Thymus (tissue), 11 donors: Measurements from ENCODE around the gene TSKU. TPM values are rescaled to one million over a fixed set of nuclear protein-coding genes. Genes with fewer than 3 reads are reported as not detected.
"Not testable (repeated sequence)": the region's sequence is repeated elsewhere in the genome, so short reads cannot be mapped to it uniquely, and the experiment has no call there.

Source experiments
- DNase-seq, 9 donors: peaks; one replicate each; pipeline ENCODE4 v3.0.0-alpha.2; 2013; ENCODE audit warnings: low spot score in 9 of 9, low read depth in 6 of 9, missing footprints in 1 of 9
- H3K27ac ChIP-seq, 2 donors: one replicate each; pipeline ENCODE4 v1.5.1; 2013; ENCODE audit warnings: control low read depth in 1 of 2, low read depth in 1 of 2, low read length in 1 of 2, mild to moderate bottlenecking in 1 of 2, moderate library complexity in 1 of 2
- H3K27me3 ChIP-seq, 2 donors: one replicate each; pipeline ENCODE4 v1.5.1; 2013; ENCODE audit warnings: low read length in 1 of 2; ENCODE audit not compliant: control insufficient read depth in 2 of 2, insufficient read depth in 1 of 2
- H3K36me3 ChIP-seq, 2 donors: one replicate each; pipeline ENCODE4 v1.5.1; 2013; ENCODE audit warnings: low read length in 1 of 2, mild to moderate bottlenecking in 1 of 2, moderate library complexity in 1 of 2; ENCODE audit not compliant: control insufficient read depth in 2 of 2, insufficient read depth in 2 of 2
- H3K4me1 ChIP-seq, 2 donors: one replicate each; pipeline ENCODE4 v1.5.1; 2013; ENCODE audit warnings: low read length in 2 of 2; ENCODE audit not compliant: control insufficient read depth in 2 of 2, insufficient read depth in 2 of 2
- H3K4me3 ChIP-seq, 2 donors: one replicate each; pipeline ENCODE4 v1.5.1; 2013; ENCODE audit warnings: low read length in 2 of 2, control low read depth in 1 of 2, mild to moderate bottlenecking in 1 of 2
- H3K9me3 ChIP-seq, 2 donors: one replicate each; pipeline ENCODE4 v1.5.1; 2013; ENCODE audit warnings: low read length in 1 of 2, mild to moderate bottlenecking in 1 of 2; ENCODE audit not compliant: control insufficient read depth in 2 of 2, insufficient read depth in 1 of 2
- WGBS: extraction: QIAGEN DNeasy Blood & Tissue Kit; methylation state at CpG from one replicate; pipeline ENCODE4 v1.1.7; 2013; 5-methylcytosine and 5-hydroxymethylcytosine counted together
- polyA plus RNA-seq: library from polyadenylated mRNA; stranded (reverse); fragments of 200-250 nt; gene quantifications from one replicate; pipeline ENCODE4 v1.2.3, GENCODE V29; 2013
- total RNA-seq: library from RNA; stranded (reverse); fragments of 120-200 nt; gene quantifications from one replicate; pipeline ENCODE4 v1.2.4, GENCODE V29; 2013
- donor health status: healthy.

TSKU gene
- total and polyA plus RNA-seq, 2 donors: 2.9 to 11.8 TPM

DNA sequence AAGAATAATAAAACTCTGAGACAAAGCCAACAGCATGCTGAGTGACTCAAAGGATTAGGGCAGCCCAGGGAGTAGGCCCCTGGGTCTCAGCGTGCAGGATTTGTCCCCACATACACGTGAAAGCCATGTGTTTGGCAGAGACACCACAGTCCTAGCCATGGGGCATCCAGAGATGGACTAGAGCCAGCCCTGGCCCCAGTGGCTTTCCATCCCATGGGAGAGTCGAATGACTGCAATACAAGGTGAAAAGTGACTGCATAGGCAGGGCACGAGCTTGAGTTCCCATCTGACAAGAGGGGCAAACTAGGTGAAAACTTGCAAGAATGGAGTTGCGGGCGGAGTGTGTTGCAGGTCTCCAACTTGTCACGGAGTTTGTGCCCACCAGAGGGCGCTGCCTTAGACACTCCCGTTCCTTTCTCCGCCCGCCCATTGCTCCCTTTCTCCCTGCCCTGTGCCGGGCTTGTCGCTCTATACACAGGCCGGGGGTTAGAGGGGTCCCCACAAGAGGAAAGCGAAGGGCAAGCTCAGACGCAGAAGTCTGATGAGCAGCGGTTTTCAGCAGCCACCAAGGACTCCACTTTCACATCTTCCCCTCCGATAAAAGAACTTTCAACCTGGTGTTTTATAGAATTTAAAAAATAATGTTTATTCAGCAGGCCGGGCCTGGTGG lies 24.2 kb downstream of the TSKU start:
- H3K4me1 ChIP-seq: peaks cover 7 to 26% of the 10 kb centered on the region in 2 donors
- H3K27me3 ChIP-seq: peaks cover 0 to 21% of the 10 kb centered on the region in 2 donors
- 25% methylated on average over 19 of the region's 19 CpGs for WGBS
- no peaks in the 10 kb centered on the region for H3K9me3 ChIP-seq
- no peaks in the 10 kb centered on the region for H3K36me3 ChIP-seq
- no peak overlapping the region for H3K27ac ChIP-seq
- peak in 8 of 9 donors; percentile 31 to 76 (median 55) for DNase-seq
- no peak overlapping the region for H3K4me3 ChIP-seq

DNA sequence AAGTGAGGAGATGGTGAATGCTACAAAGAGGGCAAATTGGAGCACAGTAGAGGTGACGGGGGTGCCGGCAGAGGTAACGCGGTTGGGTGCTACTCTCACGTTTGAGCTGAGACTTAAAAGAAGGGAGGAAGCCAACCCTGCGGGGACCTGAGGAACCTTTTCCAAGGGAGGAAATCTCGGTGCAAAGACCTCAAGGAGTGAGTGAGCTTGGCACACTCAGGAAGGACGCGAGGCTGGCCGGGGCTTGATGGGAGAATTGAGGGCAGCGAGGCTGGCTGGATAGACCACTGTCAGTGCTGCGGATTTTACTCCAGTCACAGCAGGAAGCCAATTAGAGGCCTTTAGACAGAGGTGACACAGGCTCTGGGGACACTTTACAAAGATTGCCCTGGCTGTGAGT lies 25.0 kb downstream of the TSKU start:
- Histone ChIP-seq H3K9me3 (no peaks in the 10 kb centered on the region), H3K36me3 (no peaks in the 10 kb centered on the region), H3K27ac (no peak overlapping the region), H3K4me3 (no peak overlapping the region), H3K27me3 (peaks cover 0 to 18% of the 10 kb centered on the region in 2 donors), H3K4me1 (peaks cover 7 to 22% of the 10 kb centered on the region in 2 donors)
- no peak for DNase-seq
- WGBS: 96% methylated on average over 12 of the region's 12 CpGs

DNA sequence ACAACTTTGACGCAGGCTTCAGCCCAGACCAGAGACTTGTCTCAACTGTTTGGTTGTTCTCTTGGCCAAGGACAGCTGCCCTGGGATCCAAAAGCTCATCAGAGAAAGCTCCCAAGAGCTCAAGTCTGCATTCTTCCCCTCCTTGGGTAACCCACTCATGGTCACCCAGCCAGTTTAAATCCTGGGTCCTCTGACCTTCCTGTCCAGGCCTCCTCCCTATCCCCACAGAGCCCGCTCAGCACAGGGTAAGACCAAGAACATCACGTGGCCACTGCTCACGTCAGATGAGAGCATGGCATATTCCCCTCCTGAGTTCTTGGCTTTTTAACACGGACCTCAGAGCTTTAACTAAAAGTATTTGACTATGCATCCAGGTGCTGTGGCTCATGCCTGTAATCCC lies 25.8 kb downstream of the TSKU start:
- Histone ChIP-seq H3K4me3 (no peak overlapping the region), H3K27ac (no peak overlapping the region), H3K4me1 (peaks cover 5 to 14% of the 10 kb centered on the region in 2 donors), H3K9me3 (no peaks in the 10 kb centered on the region), H3K27me3 (peaks cover 0 to 18% of the 10 kb centered on the region in 2 donors), H3K36me3 (no peaks in the 10 kb centered on the region)
- WGBS: 94% methylated on average over 5 of the region's 5 CpGs
- no peak for DNase-seq

DNA sequence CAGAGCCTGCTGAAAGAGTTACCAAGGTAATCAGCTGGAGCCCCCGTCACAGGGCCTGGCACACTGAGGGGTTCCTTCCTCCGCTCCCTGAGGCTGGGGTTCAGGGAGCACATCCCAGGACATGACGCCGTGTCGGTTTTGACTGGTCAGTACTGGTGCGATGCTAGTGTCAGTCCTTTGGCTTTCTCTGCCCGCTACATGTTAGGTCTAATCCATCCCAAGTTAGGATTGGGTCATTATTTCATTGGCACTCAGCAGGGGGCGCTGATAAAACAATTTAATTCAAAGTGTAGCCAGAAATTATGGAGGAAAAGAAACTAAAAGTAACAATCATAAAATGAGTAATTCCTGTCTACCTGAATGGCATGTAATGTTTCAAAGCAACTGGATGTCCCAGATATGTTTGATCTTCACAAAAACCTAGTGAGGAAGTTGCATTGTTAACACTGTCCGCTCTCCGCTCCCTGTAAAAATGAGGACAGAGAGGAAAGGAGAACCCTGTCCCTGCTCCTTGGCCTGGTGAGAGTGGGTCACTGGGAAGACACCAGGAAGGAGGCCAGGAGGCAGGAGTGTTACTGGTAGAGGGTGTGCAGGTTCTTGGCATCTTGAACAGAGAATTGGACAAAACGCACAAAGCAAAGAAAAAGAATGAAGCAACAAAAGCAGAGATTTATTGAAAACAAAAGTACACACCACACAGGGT lies 27.1 kb downstream of the TSKU start:
- peaks cover 0 to 5% of the 10 kb centered on the region in 2 donors for H3K9me3 ChIP-seq
- 83% methylated on average over 11 of the region's 11 CpGs for WGBS
- H3K27ac ChIP-seq: no peak overlapping the region
- no peak overlapping the region for H3K4me3 ChIP-seq
- DNase-seq: peak in 1 of 9 donors; percentile 33
- no peaks in the 10 kb centered on the region for H3K36me3 ChIP-seq
- peaks cover 3 to 5% of the 10 kb centered on the region in 2 donors for H3K4me1 ChIP-seq
- H3K27me3 ChIP-seq: peaks cover 0 to 17% of the 10 kb centered on the region in 2 donors

DNA sequence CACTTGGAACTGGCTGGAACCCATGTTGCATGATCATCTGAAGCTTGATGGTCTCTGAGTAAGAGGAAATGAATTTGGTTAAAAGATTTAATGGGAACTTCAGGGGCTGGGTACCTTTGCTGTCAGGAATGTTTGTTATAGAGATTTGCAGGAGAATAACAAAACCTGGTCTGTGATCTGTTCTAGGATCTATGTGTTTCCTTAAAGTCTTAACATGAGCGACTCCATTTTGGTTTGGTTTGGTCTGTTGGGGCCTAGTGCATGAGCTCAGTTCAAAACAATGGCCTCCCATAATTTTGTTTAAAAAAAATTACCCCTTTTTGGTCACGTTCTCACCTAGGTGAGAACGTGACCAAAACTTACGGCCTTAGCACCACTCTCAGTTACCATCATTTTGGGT lies 28.1 kb downstream of the TSKU start:
- peaks cover 0 to 3% of the 10 kb centered on the region in 2 donors for H3K4me1 ChIP-seq
- 98% methylated on average over 4 of the region's 4 CpGs for WGBS
- no peak overlapping the region for H3K27ac ChIP-seq
- H3K36me3 ChIP-seq: no peaks in the 10 kb centered on the region
- no peak for DNase-seq
- peaks cover 0 to 11% of the 10 kb centered on the region in 2 donors for H3K27me3 ChIP-seq
- H3K4me3 ChIP-seq: no peak overlapping the region
- H3K9me3 ChIP-seq: peaks cover 0 to 7% of the 10 kb centered on the region in 2 donors

DNA sequence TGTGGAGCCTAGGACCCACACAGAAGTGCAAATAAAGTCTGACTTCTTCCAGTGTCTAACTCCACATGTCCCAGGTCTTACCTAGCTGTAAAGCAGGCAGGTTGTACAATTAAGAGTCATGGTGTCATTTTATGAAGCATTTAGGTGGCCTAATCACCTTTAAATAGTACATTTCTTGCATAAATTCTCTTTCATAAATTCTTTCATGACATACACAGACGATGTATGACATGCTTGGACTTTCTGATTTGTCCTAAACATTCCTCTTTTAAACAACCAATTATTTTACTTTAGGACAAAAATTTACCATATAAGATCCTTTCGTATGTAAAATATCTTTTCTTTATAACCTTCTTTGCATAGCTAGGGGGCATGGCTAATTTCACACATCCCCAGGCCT lies 31.3 kb downstream of the TSKU start:
- peaks cover 0 to 14% of the 10 kb centered on the region in 2 donors for H3K9me3 ChIP-seq
- no peaks in the 10 kb centered on the region for H3K36me3 ChIP-seq
- no peak overlapping the region for H3K27ac ChIP-seq
- H3K4me3 ChIP-seq: no peak overlapping the region
- over 99% methylated on average over 2 of the region's 2 CpGs for WGBS
- H3K27me3 ChIP-seq: no peaks in the 10 kb centered on the region
- no peak for DNase-seq
- H3K4me1 ChIP-seq: no peaks in the 10 kb centered on the region

DNA sequence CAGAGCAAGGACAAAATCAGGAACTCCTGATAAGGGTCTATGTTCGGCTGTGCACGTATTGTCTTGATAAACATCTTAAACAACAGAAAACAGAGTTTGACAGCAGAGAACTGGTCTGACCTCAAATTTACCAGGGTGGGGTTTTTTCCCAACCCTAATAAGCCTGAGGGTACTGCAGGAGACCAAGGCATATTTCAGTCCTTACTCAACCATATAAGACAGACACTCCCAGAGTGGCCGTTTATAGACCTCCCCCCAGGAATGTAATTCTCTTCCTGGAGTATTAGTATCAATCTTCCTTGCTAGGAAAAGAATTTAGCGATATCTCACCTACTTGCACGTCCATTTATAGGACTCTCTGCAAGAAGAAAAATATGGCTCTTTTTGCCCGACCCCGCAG lies 32.5 kb downstream of the TSKU start:
- not testable (repeated sequence) for DNase-seq, H3K27me3 ChIP-seq, H3K27ac ChIP-seq, H3K4me1 ChIP-seq, H3K36me3 ChIP-seq, H3K4me3 ChIP-seq
- H3K9me3 ChIP-seq: peaks cover 0 to 14% of the 10 kb centered on the region in 2 donors
- 95% methylated on average over 7 of the region's 7 CpGs for WGBS

DNA sequence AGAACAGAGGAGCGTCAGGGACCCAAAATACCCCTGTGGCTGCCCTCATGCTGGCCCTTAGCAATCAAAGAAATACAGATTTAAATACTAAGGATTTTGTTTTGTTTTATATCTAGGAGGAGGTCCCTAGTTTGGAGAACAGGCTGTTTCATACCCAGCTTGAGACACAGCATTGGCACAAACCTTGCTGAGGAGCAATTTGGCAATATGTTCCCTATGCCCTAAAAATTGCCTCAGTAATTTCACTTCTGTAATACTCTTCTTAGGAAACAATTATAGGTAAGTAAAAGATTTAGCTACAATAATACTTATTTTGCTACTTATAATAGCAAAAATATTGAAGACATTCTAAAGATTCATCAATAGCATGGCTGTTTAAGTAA lies 37.0 kb downstream of the TSKU start:
- no peak overlapping the region for H3K4me3 ChIP-seq
- no peaks in the 10 kb centered on the region for H3K27me3 ChIP-seq
- WGBS: 96% methylated on average over 1 of the region's 1 CpG
- peaks cover 0 to 10% of the 10 kb centered on the region in 2 donors for H3K9me3 ChIP-seq
- peaks cover 0 to 3% of the 10 kb centered on the region in 2 donors for H3K4me1 ChIP-seq
- no peaks in the 10 kb centered on the region for H3K36me3 ChIP-seq
- DNase-seq: no peak
- no peak overlapping the region for H3K27ac ChIP-seq

DNA sequence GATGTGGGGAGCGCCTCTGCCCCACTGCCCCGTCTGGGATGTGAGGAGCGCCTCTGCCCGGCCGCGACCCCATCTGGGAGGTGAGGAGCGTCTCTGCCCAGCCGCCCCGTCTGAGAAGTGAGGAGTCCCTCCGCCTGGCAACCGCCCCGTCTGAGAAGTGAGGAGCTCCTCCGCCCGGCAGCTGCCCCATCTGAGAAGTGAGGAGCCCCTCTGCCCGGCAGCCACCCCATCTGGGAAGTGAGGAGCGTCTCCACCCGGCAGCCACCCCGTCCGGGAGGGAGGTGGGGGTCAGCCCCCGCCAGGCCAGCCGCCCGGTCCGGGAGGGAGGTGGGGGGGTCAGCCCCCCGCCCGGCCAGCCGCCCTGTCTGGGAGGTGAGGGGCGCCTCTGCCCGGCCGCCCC lies 38.2 kb downstream of the TSKU start:
- H3K9me3 ChIP-seq, H3K4me1 ChIP-seq, H3K36me3 ChIP-seq, H3K4me3 ChIP-seq, H3K27me3 ChIP-seq, DNase-seq, H3K27ac ChIP-seq: not testable (repeated sequence)
- WGBS: 95% methylated on average over 28 of the region's 29 CpGs
